Astrocyte of the spinal cord (primary cell): Measurements from ENCODE around the gene GSG1L.

ENCODE experiments used
- DNase-seq: peaks from one replicate; pipeline ENCODE4 v3.0.0; 2011; ENCODE audit warnings: low read depth, low spot score
- H3K4me3 ChIP-seq: 2 replicates; pipeline ENCODE4 v1.5.1; 2011; ENCODE audit warnings: low read depth, mild to moderate bottlenecking, low read length, moderate library complexity
- in situ Hi-C: cut with HindIII; loops from 2 replicates; pipeline ENCODE4 v1.10.0; 2017; ENCODE audit warnings: low sequenced_read_pairs
- TF ChIP-seq, protein P1 (sequence below): IDR thresholded peaks from 2 replicates; pipeline ENCODE4 v1.5.1; 2012; ENCODE audit warnings: low read depth, mild to moderate bottlenecking, low read length, inconsistent platforms

The GSG1L gene

DNA sequence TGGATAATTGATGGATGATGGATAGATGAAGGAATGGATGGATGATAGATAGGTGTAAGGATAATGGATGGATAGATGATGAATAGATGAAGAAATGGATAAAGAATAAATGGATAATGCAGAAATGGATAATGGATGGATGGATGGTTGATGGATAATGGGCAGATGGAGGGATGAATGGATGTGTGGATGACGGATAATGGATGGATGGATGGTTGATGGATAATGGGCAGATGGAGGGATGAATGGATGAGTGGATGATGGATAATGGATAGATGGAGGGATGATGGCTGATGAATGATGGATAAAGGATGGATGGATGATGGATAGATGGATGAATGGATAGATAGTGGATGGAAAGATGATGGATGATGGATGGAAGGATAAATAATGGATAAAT, 274.4 kb downstream of the GSG1L start:
- H3K4me3 ChIP-seq = no peak overlapping the region
- in situ Hi-C loops = no loop called here
- TF ChIP-seq, protein P1, sequence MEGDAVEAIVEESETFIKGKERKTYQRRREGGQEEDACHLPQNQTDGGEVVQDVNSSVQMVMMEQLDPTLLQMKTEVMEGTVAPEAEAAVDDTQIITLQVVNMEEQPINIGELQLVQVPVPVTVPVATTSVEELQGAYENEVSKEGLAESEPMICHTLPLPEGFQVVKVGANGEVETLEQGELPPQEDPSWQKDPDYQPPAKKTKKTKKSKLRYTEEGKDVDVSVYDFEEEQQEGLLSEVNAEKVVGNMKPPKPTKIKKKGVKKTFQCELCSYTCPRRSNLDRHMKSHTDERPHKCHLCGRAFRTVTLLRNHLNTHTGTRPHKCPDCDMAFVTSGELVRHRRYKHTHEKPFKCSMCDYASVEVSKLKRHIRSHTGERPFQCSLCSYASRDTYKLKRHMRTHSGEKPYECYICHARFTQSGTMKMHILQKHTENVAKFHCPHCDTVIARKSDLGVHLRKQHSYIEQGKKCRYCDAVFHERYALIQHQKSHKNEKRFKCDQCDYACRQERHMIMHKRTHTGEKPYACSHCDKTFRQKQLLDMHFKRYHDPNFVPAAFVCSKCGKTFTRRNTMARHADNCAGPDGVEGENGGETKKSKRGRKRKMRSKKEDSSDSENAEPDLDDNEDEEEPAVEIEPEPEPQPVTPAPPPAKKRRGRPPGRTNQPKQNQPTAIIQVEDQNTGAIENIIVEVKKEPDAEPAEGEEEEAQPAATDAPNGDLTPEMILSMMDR = no peak
- no peak for DNase-seq

DNA sequence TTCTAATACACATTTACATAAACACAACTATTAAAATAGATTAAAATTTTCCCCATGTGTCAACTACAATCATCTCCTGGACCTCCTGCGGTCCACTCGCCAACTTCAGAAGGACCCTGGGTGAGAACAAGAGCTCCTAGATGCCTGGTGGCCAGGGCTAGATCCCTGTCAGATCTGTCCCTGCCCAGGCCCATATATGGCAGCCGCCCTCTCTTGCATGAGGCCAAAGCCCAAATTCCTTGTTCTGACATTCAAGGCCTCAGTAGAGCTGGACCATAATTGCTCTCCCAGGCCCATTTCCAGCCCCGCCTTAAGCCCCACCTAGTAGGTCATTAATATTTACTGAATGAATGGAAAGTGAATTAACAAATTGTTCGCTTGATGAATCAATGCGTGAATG, 275.8 kb downstream of the GSG1L start:
- TF ChIP-seq, protein P1 = no peak
- no peak overlapping the region for H3K4me3 ChIP-seq
- no peak for DNase-seq
- in situ Hi-C loops = no loop called here

DNA sequence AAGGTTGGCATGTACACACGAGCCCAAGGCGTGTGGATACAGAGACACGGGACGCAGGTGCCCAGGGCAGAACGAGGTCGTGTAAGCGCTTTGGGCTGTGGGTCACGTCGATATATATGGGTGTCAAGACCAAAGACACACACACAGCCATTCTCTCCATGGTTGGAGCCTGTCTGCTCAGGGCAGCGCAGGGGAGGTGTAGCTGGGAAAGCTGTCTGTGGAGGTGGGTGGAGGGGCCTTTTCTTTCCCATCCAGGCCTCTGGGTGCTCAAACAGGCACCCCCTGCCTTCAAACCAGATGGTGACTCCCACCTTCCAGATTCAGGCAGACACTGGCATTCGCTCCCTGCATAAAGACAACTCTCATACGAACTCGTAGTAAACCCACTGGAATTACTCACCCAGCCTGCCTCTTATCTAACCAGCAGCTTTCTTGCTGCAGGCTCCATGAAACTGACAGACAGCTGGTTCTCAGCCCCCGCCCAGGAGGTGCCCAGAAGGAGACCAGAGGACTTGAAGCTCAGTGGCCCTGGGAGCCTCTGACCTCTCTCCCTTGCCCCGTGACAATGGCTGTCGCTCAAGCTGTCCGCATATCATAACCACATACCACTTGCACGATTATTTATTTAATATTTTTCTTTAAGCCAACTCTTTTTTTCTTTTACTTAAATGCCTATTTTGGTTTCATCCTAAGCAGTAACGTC, 276.4 kb downstream of the GSG1L start:
- DNase-seq = no peak
- in situ Hi-C loops = no loop called here
- TF ChIP-seq, protein P1 = no peak

DNA sequence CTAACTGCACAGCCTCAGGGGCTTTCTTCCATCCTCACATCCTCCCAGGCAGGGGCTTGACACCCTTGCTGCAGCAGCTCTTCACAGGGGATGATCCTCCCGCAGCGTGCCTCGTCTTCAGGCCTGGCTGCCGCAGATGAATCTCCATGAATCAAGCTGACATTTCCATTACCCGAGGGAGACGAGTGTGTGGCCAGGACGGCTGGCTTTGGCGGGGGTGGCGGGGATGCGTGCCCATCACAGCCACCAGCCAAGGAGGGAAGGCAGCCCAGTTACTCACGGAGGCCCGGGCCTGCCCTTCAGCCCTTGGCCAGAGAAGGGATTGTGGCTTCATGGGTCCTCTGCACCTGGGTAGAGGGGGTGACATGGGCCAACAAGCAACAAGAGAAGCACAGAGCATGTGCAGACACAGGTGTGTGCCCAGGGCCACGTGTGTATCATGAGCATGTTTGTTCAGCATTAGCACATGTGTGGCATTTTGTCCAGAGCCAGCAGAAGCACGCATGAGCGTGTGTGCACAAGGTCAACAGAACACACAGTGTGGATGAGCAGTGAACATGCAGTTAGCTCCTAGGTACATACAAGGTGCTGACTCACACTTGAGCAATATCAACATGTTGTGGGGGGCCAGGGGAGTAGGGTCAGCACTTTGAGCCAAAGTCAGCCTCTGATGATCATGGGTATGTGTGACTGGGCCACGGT, 277.1 kb downstream of the GSG1L start:
- TF ChIP-seq, protein P1 = no peak
- H3K4me3 ChIP-seq = no peak overlapping the region
- no peak for DNase-seq
- in situ Hi-C loops = no loop called here

More for the DNA sequence above, 276.4 kb downstream of the GSG1L start:
- no peak overlapping the region for H3K4me3 ChIP-seq

DNA sequence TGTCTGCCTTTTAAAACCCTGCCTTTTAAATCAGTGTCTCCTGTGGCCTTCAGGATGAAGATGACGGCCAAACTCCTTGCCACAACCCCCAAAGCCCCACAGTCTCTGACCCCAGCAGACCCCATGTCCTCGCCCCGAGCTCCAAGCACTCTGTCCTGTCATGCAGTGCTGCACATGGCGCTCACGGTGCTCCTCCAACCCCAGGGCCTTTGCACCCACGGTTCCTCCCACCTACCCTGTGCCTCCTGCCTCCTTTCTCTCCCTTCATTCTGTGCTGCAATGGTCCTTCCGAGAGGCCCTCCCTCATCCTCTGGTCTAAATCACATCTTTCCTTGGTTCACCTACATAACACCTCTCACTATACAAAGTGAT, 278.2 kb downstream of the GSG1L start:
- in situ Hi-C loops = no loop called here
- H3K4me3 ChIP-seq = no peak overlapping the region
- no peak for DNase-seq
- TF ChIP-seq, protein P1 = no peak

DNA sequence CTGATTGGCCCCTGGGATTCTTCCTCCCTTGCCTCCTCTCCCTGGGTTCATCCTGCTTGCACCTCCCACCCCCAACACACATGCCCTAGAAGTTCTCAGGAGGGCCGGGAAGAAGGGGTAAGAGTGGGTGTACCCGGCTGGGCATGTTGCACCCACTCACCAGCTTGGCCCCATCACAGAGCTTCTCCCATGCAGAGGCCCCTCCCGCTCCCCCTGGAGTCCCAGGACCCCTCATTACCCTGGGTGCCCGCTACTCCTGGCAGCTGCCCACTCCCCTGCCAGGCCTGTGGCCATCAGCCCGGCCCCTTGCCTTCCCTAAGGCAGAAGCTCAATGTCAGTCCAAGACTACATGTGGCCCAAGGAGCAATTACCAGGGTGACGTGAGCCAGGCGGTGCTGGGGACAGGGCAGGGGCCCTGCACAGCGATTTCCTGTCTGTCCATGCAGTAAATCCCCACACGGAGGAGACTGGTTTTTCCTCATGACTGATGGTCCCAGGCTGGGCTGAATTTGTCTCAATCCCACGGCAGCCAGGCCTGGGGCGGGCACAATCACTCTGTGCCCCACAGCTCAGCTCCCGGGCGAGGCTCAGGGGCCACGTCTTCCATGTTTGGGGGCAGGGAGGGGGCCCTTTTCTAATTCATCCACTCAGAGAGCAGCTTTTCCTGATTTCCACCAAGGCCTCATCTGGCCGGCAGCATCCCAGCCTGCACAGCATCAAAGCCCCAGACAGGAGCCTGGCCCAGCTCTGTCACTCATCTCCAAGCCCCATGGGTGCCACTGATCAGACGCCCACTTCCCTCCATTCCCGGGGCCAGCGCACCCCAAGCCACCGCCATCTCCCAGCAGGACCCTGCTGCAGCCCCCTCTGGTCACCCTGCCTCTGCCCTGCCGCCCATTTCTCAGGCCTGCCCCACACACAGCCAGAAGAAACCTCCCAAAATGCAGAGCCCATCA, 278.9 kb downstream of the GSG1L start:
- DNase-seq = no peak
- TF ChIP-seq, protein P1 = no peak
- in situ Hi-C loops = no loop called here
- H3K4me3 ChIP-seq = no peak overlapping the region
